ENCODE data around the gene BRINP2.
A peak's percentile ranks its signal among the peaks of the same experiment; 100 is the strongest.

Gene BRINP2, protein sequence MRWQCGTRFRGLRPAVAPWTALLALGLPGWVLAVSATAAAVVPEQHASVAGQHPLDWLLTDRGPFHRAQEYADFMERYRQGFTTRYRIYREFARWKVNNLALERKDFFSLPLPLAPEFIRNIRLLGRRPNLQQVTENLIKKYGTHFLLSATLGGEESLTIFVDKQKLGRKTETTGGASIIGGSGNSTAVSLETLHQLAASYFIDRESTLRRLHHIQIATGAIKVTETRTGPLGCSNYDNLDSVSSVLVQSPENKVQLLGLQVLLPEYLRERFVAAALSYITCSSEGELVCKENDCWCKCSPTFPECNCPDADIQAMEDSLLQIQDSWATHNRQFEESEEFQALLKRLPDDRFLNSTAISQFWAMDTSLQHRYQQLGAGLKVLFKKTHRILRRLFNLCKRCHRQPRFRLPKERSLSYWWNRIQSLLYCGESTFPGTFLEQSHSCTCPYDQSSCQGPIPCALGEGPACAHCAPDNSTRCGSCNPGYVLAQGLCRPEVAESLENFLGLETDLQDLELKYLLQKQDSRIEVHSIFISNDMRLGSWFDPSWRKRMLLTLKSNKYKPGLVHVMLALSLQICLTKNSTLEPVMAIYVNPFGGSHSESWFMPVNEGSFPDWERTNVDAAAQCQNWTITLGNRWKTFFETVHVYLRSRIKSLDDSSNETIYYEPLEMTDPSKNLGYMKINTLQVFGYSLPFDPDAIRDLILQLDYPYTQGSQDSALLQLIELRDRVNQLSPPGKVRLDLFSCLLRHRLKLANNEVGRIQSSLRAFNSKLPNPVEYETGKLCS

DNA sequence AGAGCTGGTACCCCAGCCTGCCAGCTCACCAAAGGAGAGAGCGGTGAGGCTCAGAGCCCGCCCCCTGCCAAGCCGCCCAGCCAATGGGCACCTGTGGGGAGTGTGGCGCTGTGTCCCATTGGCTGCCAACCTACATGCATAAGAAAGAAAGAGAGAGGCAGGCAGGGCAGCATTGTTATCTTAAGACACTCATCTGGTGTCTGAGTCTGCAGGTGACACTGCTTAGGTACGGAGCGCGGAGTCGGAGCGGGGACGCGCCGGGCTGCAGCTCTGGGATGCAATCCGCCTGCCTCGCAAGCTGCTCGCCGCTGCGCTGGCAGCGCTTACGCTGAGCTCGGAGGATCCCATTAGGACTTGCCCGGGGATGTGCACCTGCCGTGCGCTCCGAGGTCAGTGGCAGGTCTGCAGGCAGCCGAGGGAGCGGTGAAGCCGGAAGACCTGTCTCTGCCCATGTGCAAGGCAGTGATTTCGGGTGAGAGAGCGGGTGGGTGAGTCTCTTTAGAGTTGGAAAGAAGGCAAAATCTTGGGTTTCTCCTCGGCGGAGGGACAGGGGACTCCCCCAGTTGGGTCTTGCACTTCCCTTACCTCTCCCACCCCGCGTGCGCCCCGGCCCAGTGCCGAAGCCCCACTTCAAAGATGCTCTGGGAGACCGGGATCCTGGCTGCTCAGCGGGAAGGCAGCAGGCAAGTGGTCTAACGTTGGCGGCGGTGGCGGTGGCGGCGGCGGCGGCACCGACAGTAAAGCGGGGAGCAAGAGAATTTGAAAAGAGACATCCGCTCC, at the start of gene BRINP2:
Gene BRINP2, plus strand, starts transcription at position 203 of the 780 bp plus-strand sequence. CDS start 58,919 bp downstream, outside the sequence.
- peak; percentile 41 for DNase-seq (ENCODE audit: low read depth)

DNA sequence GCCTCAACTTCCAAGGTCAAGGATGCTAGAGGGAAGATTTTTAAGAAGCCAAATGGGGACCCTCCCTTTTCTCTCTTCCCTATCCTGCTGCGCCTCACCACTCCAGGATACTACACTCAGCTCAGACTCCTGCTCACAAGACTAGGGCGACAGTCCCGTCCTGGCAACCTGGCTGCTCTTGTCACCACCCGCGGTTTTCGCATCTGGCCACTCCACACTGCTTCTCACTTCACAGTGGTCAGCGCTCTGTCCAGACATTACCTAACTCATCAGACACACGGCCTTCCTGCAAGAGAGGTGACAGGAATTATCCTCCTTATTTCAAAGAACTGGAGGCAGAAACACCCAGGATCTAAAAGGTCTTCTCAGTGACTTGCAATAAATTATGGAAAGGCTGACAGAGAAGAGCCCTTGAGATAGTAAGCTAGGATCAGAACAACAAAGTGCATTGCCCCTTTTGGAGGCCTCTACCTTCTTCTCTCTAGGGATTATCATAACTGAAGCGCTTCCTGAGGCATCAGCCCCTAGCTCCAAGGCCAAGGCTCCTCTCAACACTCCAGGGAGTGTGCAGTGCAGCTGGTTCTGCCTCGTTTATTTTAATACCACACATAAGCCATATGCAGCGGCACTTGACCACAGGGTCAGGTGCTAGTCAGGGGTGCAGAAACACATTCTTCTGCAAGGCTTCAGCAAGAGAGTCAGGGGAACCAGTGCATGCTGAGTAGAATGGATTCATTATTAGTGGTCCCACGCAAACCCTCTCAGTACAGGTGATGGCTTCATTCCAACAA, 48.1 kb upstream of the BRINP2 start:
- no peak for DNase-seq (ENCODE audit: low read depth)

DNA sequence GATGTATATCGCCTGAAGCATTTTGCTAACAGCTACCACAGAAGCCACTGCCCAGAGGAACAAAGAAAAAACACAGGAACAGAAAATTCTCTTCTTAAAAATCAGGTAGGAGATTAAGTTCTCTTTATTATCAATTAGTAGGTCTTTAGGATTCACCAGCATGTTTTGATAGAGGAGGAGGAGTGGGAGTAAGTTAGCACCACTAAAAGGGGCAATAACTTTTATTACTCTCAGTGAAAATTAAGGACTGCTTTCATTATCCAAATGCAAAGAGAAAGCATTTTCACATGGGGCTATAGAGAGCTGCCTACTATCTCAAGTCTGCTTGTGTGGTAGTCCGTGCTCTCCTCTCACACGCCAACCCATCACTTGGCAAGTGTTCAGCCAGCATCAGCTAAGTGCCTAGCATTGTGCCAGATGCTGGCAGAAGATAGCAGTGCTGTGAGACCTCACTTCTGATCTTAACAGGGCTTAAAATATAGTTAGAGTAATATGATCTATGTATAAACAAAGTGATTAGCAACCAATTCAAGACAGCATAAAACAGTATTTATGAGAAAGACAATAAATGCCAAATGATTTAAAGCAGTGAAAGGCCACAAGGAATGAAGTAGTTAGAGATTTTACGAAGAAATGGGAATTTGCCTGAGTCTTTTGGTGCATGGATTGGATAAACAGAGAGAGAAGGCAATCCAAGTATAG, 46.0 kb upstream of the BRINP2 start:
- no peak for DNase-seq (ENCODE audit: low read depth)

DNA sequence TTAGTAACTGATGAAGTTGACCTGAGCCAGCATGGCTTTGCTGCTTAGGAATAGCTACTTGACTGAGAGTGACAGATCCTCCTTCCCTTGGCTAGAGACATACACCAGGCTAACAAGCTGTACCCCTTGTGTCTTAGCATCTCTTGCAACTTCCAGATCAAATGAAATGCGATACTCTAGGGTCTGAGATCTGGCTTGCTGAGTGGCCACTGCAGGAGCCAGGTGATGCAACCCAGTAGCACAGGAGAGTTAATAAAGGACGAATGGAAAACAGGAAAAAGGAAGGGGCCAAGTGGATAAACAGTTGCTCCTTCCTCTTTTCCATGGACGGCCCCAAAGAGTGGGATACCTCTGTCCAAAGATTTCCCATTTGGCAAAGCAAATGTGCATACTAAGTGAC, 44.5 kb upstream of the BRINP2 start:
- DNase-seq (ENCODE audit: low read depth) = no peak

DNA sequence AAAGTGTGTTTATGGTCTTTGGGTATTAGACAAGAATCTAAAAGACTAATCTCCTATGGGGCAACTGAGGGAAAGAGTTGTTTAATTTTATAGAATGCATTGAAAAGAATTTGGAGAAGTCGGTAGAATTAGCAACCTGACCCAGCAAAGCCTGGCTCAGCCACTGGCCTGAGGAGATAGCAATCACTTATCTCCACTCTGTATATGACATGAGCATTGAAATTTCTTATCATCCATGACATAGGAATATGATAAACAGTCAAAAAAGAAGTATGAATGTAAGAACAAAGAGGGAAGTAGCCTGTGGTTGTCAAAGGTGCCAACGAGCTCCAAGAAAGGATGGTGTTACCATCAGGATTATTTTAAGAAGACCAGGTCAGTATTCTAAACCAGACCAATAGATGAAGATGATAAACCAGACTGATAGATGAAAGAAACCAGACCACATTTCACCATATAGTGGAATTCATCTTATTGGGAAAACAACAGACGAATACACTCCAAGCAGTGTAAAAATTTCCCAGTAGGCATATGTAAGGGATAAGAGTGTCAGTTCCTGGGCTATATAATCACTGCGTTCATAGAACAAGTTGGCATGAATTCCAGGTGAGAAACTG, 42.0 kb upstream of the BRINP2 start:
- DNase-seq (ENCODE audit: low read depth) = no peak

DNA sequence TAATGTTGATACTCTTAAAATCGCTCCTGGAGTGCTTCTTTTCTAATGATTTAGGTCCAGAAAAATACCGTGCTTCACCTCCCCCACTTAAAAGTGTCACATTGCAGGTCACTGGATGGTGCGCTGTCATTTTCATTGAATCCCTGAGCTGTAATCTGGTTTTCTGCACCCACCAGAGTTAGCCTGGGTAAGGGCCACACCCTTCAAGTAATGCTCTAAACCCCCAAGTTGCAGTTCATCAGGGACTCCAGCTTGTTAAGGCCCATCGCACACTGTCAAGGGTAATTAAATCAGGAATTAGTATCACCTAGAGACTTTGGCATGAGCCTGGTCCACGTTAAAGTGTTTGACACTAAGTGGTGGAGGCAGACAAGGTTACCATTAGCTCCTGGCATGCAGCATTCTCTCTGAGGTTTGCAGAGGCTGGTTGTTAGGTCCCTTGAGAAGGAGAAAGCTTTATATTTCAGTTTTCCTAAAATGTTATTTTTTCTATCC, 40.3 kb upstream of the BRINP2 start:
- DNase-seq (ENCODE audit: low read depth) = no peak

DNA sequence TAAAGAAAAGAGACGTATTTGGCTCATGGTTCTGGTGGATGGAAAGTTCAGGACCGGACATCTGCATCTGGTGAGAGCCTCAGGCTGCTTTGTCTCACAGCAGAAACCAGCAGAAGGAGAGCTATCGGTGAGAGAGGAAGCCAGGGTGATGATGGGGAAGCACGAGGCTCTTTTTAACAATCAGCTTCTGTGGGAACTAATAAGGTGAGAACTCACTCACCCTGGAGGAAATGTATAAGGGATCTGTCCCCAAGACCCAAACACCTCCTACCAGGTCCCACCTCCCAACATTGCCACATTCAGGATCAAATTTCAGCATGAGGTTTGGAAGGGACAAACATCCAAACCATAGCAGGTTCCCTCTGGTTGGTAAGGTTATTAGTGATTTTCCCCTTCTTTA, 39.0 kb upstream of the BRINP2 start:
- no peak for DNase-seq (ENCODE audit: low read depth)

DNA sequence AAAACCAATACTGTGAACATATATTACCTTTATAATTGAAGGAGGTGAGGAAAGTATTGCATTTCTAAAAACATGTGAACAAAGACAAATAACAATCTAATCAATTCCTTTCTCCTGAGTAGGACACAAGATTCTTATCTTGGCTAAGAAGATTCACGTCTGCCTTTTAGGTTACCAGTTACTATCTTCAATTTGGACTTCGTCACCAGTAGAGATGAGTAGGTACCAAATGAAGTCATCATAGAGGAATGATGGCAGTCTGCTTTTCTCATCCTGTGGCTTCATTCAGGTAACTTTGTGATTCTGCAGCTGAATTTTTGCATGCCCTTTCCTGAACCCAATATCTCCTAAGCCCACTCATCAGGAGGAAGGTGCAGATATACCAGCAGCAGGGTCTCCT, 38.6 kb upstream of the BRINP2 start:
- no peak for DNase-seq (ENCODE audit: low read depth)

DNA sequence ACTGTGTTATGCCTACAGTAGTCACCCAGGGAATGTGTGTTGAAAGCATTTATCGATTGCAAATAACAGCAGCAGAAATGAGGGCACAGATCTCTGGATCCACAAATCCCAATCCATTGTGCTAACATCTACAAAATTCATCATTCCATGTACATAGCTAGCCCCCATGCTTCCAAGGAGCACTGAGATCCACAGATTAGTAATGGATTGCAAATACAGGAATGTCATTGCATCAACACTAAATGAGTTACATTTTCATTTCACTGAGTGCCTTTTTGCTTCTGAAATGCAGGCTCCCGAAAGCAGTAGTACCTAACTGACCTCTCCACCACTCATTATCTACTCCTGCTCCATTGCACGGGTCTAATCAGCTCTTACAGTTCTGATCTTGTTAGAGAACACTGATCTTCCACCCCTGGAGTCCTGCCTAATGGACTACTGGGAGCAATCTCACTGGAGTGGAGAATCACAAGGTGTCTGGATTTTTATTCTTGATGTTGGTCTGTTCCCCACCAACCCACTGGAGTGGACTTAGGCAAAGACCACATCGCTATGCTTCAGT, 36.7 kb upstream of the BRINP2 start:
- DNase-seq (ENCODE audit: low read depth) = no peak

DNA sequence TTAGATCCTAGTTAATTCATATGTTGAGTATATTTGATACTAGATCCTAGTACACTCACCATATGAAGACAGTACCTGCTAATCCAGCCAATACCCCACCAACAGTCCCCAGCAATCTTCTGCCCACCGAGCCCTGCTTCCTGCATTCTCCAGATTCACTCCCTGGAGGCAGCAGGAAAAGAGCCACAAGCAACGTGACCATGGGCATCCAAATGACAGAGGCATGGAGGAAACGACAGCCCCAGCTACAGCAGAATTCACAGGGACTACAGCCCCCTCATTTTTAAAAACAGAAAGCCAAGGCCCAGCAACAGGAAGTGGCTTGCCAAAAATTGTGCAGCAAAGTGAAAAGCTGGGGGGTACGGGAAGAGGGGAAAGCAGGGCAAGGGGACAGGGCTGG, 35.5 kb upstream of the BRINP2 start:
- no peak for DNase-seq (ENCODE audit: low read depth)

DNA sequence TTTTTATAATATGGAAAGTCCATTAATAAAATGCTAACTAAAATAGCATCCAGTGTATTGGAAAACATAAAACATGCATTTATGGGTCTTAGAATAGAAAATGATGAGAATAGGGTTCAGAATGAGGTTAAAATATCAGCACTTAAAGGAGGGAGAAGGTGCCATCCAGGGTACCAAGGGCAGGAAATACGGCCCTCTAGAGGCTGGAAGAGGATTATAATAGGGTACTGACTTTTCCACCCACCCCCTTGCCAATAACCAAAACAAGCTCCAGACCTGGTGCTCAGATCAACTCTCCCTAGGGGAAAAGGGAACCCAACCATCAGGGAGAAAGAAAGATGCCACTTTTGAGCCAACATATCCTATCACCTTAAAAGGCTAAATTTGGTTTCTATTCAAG, 32.9 kb upstream of the BRINP2 start:
- DNase-seq (ENCODE audit: low read depth) = no peak

DNA sequence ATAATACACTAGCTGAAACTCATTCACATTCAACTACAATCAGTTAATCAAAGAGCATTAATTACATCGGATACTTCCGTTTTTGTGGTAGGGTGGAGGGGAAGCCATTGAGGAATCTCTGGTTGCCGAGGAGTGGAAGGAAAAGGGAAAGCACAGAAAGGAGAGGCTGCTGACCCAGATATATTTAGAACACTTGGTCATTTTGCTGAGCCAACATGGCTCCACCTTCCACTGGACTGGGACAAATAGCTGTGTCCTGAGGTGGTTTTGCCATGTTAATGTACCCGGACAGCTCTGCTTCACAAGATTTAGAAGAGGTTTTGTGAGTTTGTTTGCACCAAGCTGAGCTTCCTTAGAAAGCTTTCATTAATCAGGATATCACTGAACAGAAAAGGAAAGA, 32.4 kb upstream of the BRINP2 start:
- DNase-seq (ENCODE audit: low read depth) = no peak

DNA sequence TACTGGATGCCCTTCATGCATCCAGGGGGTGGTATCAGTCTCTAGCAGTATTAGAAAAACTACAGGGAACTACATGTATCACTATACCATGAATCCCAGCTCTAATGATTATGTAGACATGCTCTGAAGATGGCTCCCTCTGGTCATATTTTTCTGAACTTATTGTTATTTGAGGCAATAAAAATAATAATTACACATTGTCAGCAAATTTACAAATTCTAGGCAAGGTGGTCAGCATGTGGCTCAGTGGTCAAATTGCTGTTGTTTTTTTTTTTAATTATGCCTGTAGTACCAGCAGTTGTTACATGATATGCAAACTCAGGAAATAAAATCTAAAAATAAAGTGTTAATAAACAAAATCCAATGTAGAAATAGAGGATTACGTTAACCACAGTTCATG, 28.7 kb upstream of the BRINP2 start:
- DNase-seq (ENCODE audit: low read depth) = no peak

DNA sequence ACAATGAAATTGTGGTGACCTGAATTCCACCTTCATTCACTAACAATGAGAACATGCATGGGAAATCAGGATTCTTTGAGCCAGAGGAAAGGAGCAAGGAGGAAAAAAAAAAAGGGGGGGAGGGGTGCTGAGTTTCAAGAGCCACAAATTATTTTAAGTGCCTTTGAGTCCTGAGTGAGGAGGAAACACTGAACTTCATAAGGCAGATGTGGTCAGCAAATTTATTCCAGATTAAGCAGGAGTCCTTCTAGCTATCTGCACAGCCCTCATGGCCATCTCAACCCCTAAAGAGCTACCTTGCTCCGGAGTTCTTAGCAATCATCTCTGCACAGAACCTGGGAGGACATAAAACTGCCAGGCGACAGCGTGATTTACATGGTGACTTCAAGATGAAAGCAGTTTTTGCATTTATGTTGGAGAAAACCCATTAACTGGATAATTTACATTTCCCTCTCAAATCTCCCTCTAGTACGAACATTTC, 27.9 kb upstream of the BRINP2 start:
- DNase-seq (ENCODE audit: low read depth) = no peak

DNA sequence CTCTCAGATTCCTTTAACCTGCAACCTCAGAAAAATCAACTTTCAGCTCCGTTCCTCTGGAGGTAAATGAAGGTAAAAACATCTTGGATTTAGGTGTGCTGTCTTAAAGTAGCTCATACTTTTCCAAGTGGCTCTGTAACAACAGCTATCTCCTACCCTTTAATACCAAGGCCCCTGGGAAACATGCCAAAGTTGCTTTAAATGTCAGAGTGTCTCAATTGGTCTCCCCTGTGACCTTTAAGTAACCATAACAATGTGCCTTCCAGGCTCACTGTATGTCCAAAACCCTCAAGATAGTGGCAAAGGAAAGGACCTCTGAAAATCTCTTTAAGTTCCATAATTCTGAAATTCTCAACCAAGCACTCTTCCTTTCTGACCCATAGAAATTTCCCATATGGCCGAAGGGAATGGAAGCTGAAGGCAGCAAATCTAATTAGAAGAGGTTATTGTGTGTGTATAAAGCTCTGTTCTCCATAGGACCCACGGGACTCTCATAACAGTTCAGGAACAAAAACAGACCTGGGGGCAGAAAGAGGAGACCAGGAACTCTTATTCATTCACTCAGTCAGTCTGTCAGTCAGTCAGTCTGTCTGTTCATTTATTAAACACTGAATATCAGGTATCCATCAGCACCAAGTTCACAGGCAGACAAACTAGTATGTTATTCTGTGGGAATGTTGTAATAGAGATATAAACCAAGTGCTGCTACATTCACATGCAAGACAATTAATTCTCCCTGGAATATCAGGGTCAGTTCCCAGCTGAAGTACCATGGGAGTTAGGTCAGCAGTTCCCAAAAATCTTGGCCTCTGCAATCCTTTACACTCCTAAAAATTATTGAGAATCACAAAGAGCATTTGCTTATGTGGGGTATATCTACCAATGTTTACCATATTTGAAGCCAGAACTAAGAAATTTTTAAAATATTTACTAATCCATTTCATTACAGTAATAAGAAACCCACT, 25.4 kb upstream of the BRINP2 start:
- no peak for DNase-seq (ENCODE audit: low read depth)

DNA sequence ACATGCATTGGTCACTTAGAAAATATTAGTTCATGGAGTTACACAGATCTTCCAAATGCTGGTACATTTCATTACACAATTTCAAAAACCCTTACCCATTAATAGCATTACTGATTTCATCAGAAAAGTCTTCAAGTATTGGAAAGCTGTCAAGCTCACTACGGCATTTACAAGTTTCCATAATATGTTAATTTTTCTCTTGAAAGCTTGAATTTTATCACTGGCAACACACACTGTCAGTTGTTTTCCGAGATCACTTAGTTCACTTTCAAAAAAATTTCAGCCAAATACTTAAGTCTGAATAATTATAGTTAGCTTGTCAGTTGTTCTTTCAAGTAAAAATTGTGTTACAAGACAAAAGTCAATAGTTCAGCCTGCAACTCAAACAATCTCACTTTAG, 24.3 kb upstream of the BRINP2 start:
- no peak for DNase-seq (ENCODE audit: low read depth)

DNA sequence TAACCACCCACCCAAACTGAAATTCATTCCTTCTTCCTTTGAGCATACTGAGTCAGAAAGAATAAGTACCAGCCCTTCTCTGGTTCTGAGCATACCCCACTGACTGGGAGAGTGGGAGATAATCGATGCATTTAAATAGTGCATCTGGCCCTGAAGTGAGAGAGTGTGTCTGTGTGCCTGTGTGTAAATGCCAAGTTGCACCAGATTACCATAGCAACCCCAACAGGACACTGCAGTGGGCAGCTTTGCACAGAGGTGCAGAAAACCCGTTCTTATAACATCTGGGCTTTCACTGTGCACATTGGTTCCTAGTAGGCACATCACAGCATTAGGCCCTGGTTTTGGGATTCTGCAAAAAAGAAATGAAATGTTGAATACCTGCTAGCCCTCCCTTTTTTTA, 8.5 kb upstream of the BRINP2 start:
- no peak for DNase-seq (ENCODE audit: low read depth)

DNA sequence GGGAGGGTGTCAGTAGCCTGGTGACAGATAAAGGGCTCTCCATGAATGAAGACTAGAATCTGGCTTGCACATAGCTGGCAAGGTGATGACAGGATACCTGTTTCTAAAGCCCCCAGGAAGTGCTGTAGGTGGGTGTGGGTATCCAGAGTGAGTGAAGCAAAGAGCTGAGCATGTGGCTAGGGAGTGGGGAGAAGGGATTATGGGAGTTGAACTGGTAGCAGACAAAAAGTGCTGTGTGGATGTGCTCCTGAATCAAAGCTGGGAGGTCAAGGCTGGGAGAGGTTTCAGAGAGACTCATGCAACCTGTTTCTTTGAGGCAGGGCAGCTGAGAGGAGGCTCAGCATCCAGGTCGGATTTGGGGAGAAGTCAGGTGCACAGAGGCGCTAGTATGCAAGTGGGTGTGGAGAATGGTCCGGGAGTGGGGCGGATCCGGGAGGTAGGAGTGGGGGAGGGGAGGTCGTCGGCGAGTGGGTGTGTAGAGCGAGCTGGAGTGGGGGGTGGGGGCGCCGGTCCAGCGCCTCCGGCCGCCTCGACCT, 6.8 kb upstream of the BRINP2 start:
- DNase-seq (ENCODE audit: low read depth) = no peak

Measured in EH (cell line).